AG09319 (cell line): ENCODE results near the gene USP2.

ENCODE experiments used
- DNase-seq: peaks from one replicate; pipeline ENCODE4 v3.0.0-alpha.2; 2010; ENCODE audit warnings: low read depth; ENCODE audit errors: extremely low read depth
- TF ChIP-seq, protein P1 (sequence below): IDR thresholded peaks from 2 replicates; pipeline ENCODE4 v1.5.1; 2011; ENCODE audit warnings: low read depth, mild to moderate bottlenecking, inconsistent platforms, low read length, moderate library complexity

USP2 gene

GRCh38 chr11:119361056-119361787 lies 20.3 kb downstream of the USP2 start:
- TF ChIP-seq, protein P1, sequence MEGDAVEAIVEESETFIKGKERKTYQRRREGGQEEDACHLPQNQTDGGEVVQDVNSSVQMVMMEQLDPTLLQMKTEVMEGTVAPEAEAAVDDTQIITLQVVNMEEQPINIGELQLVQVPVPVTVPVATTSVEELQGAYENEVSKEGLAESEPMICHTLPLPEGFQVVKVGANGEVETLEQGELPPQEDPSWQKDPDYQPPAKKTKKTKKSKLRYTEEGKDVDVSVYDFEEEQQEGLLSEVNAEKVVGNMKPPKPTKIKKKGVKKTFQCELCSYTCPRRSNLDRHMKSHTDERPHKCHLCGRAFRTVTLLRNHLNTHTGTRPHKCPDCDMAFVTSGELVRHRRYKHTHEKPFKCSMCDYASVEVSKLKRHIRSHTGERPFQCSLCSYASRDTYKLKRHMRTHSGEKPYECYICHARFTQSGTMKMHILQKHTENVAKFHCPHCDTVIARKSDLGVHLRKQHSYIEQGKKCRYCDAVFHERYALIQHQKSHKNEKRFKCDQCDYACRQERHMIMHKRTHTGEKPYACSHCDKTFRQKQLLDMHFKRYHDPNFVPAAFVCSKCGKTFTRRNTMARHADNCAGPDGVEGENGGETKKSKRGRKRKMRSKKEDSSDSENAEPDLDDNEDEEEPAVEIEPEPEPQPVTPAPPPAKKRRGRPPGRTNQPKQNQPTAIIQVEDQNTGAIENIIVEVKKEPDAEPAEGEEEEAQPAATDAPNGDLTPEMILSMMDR, result no peak
- no peak for DNase-seq

DNA sequence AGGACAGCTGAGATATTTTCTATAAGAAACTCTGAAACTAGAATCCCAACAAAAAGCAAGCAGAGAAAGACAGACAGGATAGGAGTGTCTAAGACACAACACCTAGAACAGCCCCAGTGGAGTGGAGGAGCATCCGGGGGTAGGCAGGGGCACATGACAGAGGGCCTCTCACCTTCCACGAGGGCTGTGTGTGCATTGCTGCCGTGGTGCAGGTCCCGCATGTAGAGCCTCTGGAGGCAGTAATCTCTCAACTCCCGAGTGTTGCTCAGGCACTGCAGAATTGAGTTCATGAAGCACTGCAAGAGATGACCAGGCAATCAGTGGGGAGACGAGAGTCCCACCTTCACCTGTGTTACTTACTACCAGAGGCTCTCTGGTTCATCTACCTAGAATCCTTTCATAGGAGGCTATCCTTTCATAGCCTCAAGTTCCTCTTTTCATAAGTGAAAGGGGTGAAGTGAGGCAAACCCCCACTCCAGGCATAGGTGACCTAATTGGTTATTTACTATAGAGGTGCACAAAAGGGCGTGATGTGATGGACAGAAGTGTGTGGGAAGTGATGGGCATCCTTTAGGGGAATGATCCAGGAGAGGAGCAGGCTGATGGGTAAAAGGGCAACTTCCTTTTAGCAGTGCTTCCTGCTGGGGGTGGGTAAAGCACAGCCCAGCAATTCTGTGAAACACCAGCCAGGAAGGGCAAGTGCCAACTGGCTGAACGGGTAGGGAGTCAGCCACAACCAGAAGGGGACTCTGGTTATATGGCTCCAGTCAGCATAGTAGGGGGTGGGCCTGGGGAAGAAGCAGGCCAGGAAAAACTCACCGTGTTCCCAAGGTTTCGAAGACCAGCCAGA lies 21.9 kb downstream of the USP2 start:
- TF ChIP-seq, protein P1, result no peak
- no peak for DNase-seq

DNA sequence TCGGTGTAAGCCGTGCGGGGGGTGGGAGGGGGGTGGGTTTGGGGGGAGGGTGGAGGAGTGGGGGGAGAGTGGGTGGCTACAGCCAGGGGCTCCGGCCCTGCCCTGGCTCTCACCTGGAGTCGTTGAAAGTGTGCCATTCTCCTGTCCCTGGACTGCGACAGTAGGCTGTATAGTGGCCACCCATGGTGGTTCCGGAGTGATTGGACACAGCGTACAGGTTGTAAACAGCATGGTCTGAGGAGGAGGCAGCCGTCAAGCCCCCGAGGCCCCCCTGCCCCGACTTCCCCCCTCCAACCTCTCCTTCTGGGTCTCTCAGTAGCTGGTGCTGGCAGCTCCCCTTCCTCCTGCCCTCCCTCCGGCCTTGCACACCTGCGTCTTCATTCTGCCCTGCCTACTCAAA lies 24.4 kb downstream of the USP2 start:
- no peak for DNase-seq
- TF ChIP-seq, protein P1, result no peak

- DNase-seq, result no peak
- TF ChIP-seq, protein P1, result peak; percentile 69
These were observed 25.0 kb downstream of the USP2 start for GRCh38 chr11:119356349-119357031.

GRCh38 chr11:119355091-119355843 lies 26.2 kb downstream of the USP2 start:
- TF ChIP-seq, protein P1, result no peak
- no peak for DNase-seq

GRCh38 chr11:119352857-119353260 lies 28.6 kb downstream of the USP2 start:
- TF ChIP-seq, protein P1, result no peak
- DNase-seq, result no peak
